ENCODE measurements around the gene PPP1CB. TPM values are rescaled to one million over a fixed set of nuclear protein-coding genes. Genes with fewer than 3 reads are reported as not detected.

Gene PPP1CB
- total RNA-seq, 1 donor from 2014 or later, result 203 TPM

GRCh38 chr2:28824870-28825269, 73.2 kb downstream of the PPP1CB start:
- H3K36me3 ChIP-seq (ENCODE audit: control insufficient read depth, insufficient read depth, low read length), result no peaks in the 10 kb centered on the region
- DNase-seq (ENCODE audit: low read depth), result no peak
- no peaks in the 10 kb centered on the region for H3K27me3 ChIP-seq (ENCODE audit: control insufficient read depth, insufficient read depth, low read length)
- TF ChIP-seq CTCF (IDR thresholded peaks at IDR 0.05; ENCODE audit: insufficient read depth, low read length, poor library complexity, severe bottlenecking), result no peak
- no peak overlapping the region for H3K4me3 ChIP-seq (ENCODE audit: low read depth, low read length)

GRCh38 chr2:28828382-28828781, 76.8 kb downstream of the PPP1CB start:
- no peaks in the 10 kb centered on the region for H3K36me3 ChIP-seq (ENCODE audit: control insufficient read depth, insufficient read depth, low read length)
- no peak overlapping the region for H3K4me3 ChIP-seq (ENCODE audit: low read depth, low read length)
- no peak for DNase-seq (ENCODE audit: low read depth)
- no peaks in the 10 kb centered on the region for H3K27me3 ChIP-seq (ENCODE audit: control insufficient read depth, insufficient read depth, low read length)
- no peak for TF ChIP-seq CTCF (IDR thresholded peaks at IDR 0.05; ENCODE audit: insufficient read depth, low read length, poor library complexity, severe bottlenecking)

DNA sequence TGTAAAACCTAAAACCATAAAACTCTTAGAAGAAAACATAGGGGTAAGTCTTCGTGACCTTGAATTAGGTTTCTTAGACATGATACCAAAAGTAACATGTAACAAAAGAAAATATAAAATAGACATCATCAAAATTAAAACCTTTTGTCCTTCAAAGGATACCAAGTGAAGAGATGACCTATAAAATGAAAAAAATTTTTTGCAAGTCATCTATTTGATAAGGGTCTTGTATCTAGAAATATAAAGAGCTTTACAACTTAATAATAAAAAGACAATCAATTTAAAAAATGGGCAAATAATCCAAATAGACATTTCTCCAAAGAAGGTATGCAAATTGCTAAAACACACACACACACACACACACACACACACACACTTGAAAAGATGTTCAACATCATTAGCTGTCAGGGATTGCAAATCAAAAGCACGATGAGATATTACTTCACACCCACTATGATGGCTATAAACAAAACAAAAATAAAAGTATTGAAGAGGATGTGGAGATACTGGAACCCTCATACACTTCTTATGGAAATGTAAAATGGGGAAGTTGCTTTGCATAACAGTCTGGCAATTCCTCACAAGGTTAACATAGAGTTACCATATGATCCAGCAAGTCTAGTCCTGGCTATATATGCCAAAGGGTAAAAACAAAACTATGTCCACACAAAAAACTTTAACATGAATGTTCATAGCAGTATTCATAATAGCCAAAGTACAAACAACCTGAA, 82.3 kb downstream of the PPP1CB start:
- TF ChIP-seq CTCF (IDR thresholded peaks at IDR 0.05; ENCODE audit: insufficient read depth, low read length, poor library complexity, severe bottlenecking), result no peak
- H3K4me3 ChIP-seq (ENCODE audit: low read depth, low read length), result no peak overlapping the region
- H3K27me3 ChIP-seq (ENCODE audit: control insufficient read depth, insufficient read depth, low read length), result no peaks in the 10 kb centered on the region
- H3K36me3 ChIP-seq (ENCODE audit: control insufficient read depth, insufficient read depth, low read length), result no peaks in the 10 kb centered on the region
- DNase-seq (ENCODE audit: low read depth), result no peak

DNA sequence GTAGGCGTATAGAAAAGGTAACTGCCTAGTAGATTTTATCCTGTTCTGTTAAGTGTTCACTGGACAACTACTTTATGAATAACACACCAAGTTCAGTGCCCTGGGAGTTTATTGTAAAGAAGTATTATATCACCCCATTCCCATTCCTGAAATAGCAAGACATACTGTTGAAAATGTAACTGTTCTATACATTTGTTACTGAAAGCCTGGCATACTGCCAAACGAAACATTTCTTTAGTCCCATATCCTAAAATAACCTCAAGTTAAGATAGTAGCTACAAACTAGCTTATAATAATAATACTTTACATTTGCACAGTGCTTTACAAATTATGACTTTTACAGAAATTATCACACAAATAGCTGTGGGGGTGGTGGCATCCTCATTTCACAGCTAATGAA, 84.2 kb downstream of the PPP1CB start:
- DNase-seq (ENCODE audit: low read depth), result no peak
- no peaks in the 10 kb centered on the region for H3K27me3 ChIP-seq (ENCODE audit: control insufficient read depth, insufficient read depth, low read length)
- no peak overlapping the region for H3K4me3 ChIP-seq (ENCODE audit: low read depth, low read length)
- no peaks in the 10 kb centered on the region for H3K36me3 ChIP-seq (ENCODE audit: control insufficient read depth, insufficient read depth, low read length)
- TF ChIP-seq CTCF (IDR thresholded peaks at IDR 0.05; ENCODE audit: insufficient read depth, low read length, poor library complexity, severe bottlenecking), result no peak

DNA sequence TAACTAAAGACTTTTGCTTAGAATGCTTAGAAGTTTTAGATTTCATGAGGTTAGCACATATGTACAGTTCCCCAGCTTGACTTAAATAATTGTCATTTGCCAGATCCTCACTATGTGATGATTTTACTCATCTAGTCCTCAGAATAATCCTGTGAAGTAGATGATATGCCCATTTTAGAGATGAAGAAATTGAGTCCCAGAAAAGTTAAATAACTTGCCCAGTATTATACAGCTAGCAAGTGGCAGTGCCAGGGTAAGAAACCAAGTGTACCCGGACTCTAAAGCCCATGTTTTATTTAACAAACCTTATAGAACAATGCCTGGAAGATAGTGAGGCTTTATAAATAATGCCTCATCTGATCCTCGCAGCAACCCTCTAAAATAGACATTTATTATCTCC, 87.3 kb downstream of the PPP1CB start:
- no peak overlapping the region for H3K4me3 ChIP-seq (ENCODE audit: low read depth, low read length)
- no peaks in the 10 kb centered on the region for H3K27me3 ChIP-seq (ENCODE audit: control insufficient read depth, insufficient read depth, low read length)
- no peaks in the 10 kb centered on the region for H3K36me3 ChIP-seq (ENCODE audit: control insufficient read depth, insufficient read depth, low read length)
- TF ChIP-seq CTCF (IDR thresholded peaks at IDR 0.05; ENCODE audit: insufficient read depth, low read length, poor library complexity, severe bottlenecking), result no peak
- DNase-seq (ENCODE audit: low read depth), result no peak

GRCh38 chr2:28842042-28842441, 90.4 kb downstream of the PPP1CB start:
- H3K36me3 ChIP-seq (ENCODE audit: control insufficient read depth, insufficient read depth, low read length), result no peaks in the 10 kb centered on the region
- DNase-seq (ENCODE audit: low read depth), result no peak
- no peak overlapping the region for H3K4me3 ChIP-seq (ENCODE audit: low read depth, low read length)
- H3K27me3 ChIP-seq (ENCODE audit: control insufficient read depth, insufficient read depth, low read length), result no peaks in the 10 kb centered on the region
- no peak for TF ChIP-seq CTCF (IDR thresholded peaks at IDR 0.05; ENCODE audit: insufficient read depth, low read length, poor library complexity, severe bottlenecking)

Measured in kidney epithelial cell (primary cell).